Caco-2 (cell line): ENCODE measurements around the gene RALGAPA2. TPM values are rescaled to one million over a fixed set of nuclear protein-coding genes. Genes with fewer than 3 reads are reported as not detected.

Experiments used
- BruUV-seq: library from RNA; stranded (reverse); fragments of 400-500 nt; replicated peaks from 2 replicates; lab custom pipeline; 2021; lab: Mats Ljungman, UMichigan
- CTCF ChIA-PET: fragments of 300-600 bp; sonication (Branson Sonifier 250); formaldehyde crosslinking; loops from one replicate; lab custom pipeline; 2022; ENCODE audit warnings: antibody characterized with exemption; lab: Charles Lee
- POLR2A ChIA-PET: fragments of 300-600 bp; sonication (Branson Sonifier 250); formaldehyde crosslinking; loops from one replicate; lab custom pipeline; 2022; ENCODE audit warnings: antibody characterized with exemption; lab: Charles Lee
- DNase-seq, 2 experiments: peaks; one replicate each; pipeline versions ENCODE4 v3.0.0 to v3.0.0-alpha.2; 2020 to 2022
- H3K27me3 ChIP-seq: replicated peaks from 2 replicates; pipeline ENCODE4 v1.6.0; 2011; ENCODE audit warnings: low read length; ENCODE audit not compliant: control insufficient read depth, insufficient read depth
- H3K36me3 ChIP-seq: 2 replicates; pipeline ENCODE4 v1.5.1; 2011; ENCODE audit warnings: low read length; ENCODE audit not compliant: control insufficient read depth, insufficient read depth
- H3K4me1 ChIP-seq: fragments of 250-450 bp; sonication (Bioruptor Pico); 2 replicates; pipeline ENCODE4 v1.5.1; 2020; ENCODE audit warnings: mild to moderate bottlenecking
- H3K4me3 ChIP-seq: 2 replicates; pipeline ENCODE4 v1.5.1; 2011; ENCODE audit warnings: low read depth, mild to moderate bottlenecking, control low read depth, low read length
- H3K9me3 ChIP-seq: fragments of 250-450 bp; sonication (Bioruptor Pico); 2 replicates; pipeline ENCODE4 v1.5.1; 2020; ENCODE audit warnings: mild to moderate bottlenecking, moderate library complexity
- H3K27ac Mint-ChIP-seq: one replicate; pipeline ENCODE4 v1.8.0; 2022; ENCODE audit warnings: mixed read lengths; ENCODE audit not compliant: unreplicated experiment
- H3K27me3 Mint-ChIP-seq: one replicate; pipeline ENCODE4 v1.8.0; 2022; ENCODE audit warnings: mixed read lengths; ENCODE audit not compliant: insufficient read depth, unreplicated experiment
- H3K36me3 Mint-ChIP-seq: one replicate; pipeline ENCODE4 v1.8.0; 2022; ENCODE audit warnings: mild to moderate bottlenecking, mixed read lengths; ENCODE audit not compliant: insufficient read depth, unreplicated experiment
- H3K4me1 Mint-ChIP-seq: one replicate; pipeline ENCODE4 v1.8.0; 2022; ENCODE audit warnings: low read depth, mixed read lengths; ENCODE audit not compliant: unreplicated experiment
- H3K4me3 Mint-ChIP-seq: one replicate; pipeline ENCODE4 v1.8.0; 2022; ENCODE audit warnings: mild to moderate bottlenecking, moderate library complexity, mixed read lengths; ENCODE audit not compliant: unreplicated experiment
- H3K9me3 Mint-ChIP-seq: one replicate; pipeline ENCODE4 v1.8.0; 2022; ENCODE audit warnings: mixed read lengths; ENCODE audit not compliant: unreplicated experiment
- CTCF ChIP-seq, 2 experiments: fragments of 200-600 bp in 1 of 2; IDR thresholded peaks; 1 replicate in 1 of 2; 2 replicates in 1 of 2; pipeline versions ENCODE4 v1.5.1 to v1.8.0; 2011 to 2022; ENCODE audit warnings: antibody characterized with exemption in 1 of 2, control low read depth in 1 of 2, inconsistent platforms in 1 of 2, low read depth in 1 of 2, low read length in 1 of 2, mild to moderate bottlenecking in 1 of 2, moderate library complexity in 1 of 2; ENCODE audit not compliant: insufficient read depth in 1 of 2, severe bottlenecking in 1 of 2, unreplicated experiment in 1 of 2
- intact Hi-C: fragments of 100-400 bp; cut with micrococcal nuclease; formaldehyde crosslinking; loops from one replicate; pipeline ENCODE4 v1.10.0; 2022; ENCODE audit not compliant: unreplicated experiment
- total RNA-seq: library from RNA; stranded (reverse); gene quantifications from 2 replicates; pipeline ENCODE4 v1.2.3, GENCODE V29; 2022

The RALGAPA2 gene
- total RNA-seq, 1 experiment from 2014 or later = 17.3 TPM

- BruUV-seq = no TSS peak
- no peak for TF ChIP-seq CTCF (IDR thresholded peaks at IDR 0.05; ENCODE audit: insufficient read depth in 1 of 2, low read depth in 1 of 2, low read length in 1 of 2, severe bottlenecking in 1 of 2, unreplicated experiment in 1 of 2)
- no peaks in the 10 kb centered on the region for H3K4me1 Mint-ChIP-seq
- ChIA-PET POLR2A (no interaction called here), CTCF (interaction anchor here (0.9 kb wide), 1 partner anchor 8 kb away, joined by 4 read pairs; no protein-coding TSS in a partner anchor)
- no peaks in the 10 kb centered on the region for H3K9me3 Mint-ChIP-seq
- H3K4me3 ChIP-seq = no peak overlapping the region
- H3K27ac Mint-ChIP-seq = no peak overlapping the region
- no peaks in the 10 kb centered on the region for H3K4me1 ChIP-seq
- intact Hi-C loops = no loop called here
- DNase-seq = no peak
- H3K36me3 ChIP-seq = peaks cover 2% of the 10 kb centered on the region; the same call in 1 of the 2 replicates
- no peaks in the 10 kb centered on the region for H3K36me3 Mint-ChIP-seq
- H3K27me3 Mint-ChIP-seq = no peaks in the 10 kb centered on the region
- H3K9me3 ChIP-seq = no peaks in the 10 kb centered on the region
- no peak overlapping the region for H3K4me3 Mint-ChIP-seq
- H3K27me3 ChIP-seq = no peaks in the 10 kb centered on the region
Observed at GRCh38 chr20:20473657-20474056, 238.8 kb downstream of the RALGAPA2 start.

GRCh38 chr20:20472684-20473274 is 239.7 kb downstream of the RALGAPA2 start:
- Histone ChIP-seq H3K4me3 (no peak overlapping the region), H3K9me3 (no peaks in the 10 kb centered on the region), H3K36me3 (peaks cover 2% of the 10 kb centered on the region; the same call in 1 of the 2 replicates), H3K27me3 (no peaks in the 10 kb centered on the region), H3K4me1 (no peaks in the 10 kb centered on the region)
- CTCF ChIA-PET = no interaction called here
- TF ChIP-seq CTCF (IDR thresholded peaks at IDR 0.05; ENCODE audit: insufficient read depth in 1 of 2, low read depth in 1 of 2, low read length in 1 of 2, severe bottlenecking in 1 of 2, unreplicated experiment in 1 of 2) = no peak
- H3K27me3 Mint-ChIP-seq = no peaks in the 10 kb centered on the region
- no peaks in the 10 kb centered on the region for H3K4me1 Mint-ChIP-seq
- H3K27ac Mint-ChIP-seq = no peak overlapping the region
- no peaks in the 10 kb centered on the region for H3K36me3 Mint-ChIP-seq
- intact Hi-C loops = no loop called here
- BruUV-seq = no TSS peak
- H3K9me3 Mint-ChIP-seq = no peaks in the 10 kb centered on the region
- POLR2A ChIA-PET = no interaction called here
- no peak for DNase-seq
- no peak overlapping the region for H3K4me3 Mint-ChIP-seq

- Mint-ChIP-seq H3K27me3 (no peaks in the 10 kb centered on the region), H3K36me3 (no peaks in the 10 kb centered on the region), H3K9me3 (no peaks in the 10 kb centered on the region), H3K27ac (no peak overlapping the region), H3K4me1 (no peaks in the 10 kb centered on the region), H3K4me3 (no peak overlapping the region)
- H3K4me3 ChIP-seq = no peak overlapping the region
- H3K36me3 ChIP-seq = no peaks in the 10 kb centered on the region; the same call in 1 of the 2 replicates
- ChIA-PET POLR2A (no interaction called here), CTCF (no interaction called here)
- no peaks in the 10 kb centered on the region for H3K27me3 ChIP-seq
- no peaks in the 10 kb centered on the region for H3K9me3 ChIP-seq
- BruUV-seq = no TSS peak
- TF ChIP-seq CTCF (IDR thresholded peaks at IDR 0.05; ENCODE audit: insufficient read depth in 1 of 2, low read depth in 1 of 2, low read length in 1 of 2, severe bottlenecking in 1 of 2, unreplicated experiment in 1 of 2) = no peak
- no peak for DNase-seq
- H3K4me1 ChIP-seq = no peaks in the 10 kb centered on the region
- intact Hi-C loops = no loop called here
Observed at GRCh38 chr20:20466341-20466879, 246.0 kb downstream of the RALGAPA2 start.
